Measurements from ENCODE around the gene UBE2J2. TPM values are rescaled to one million over a fixed set of nuclear protein-coding genes. Genes with fewer than 3 reads are reported as not detected.

UBE2J2 gene
- total RNA-seq, 1 donor from 2014 or later: 36.9 TPM

- DNase-seq: no peak
- intact Hi-C loops (cut with micrococcal nuclease): no loop called here
- Histone ChIP-seq H3K27me3 (ENCODE audit: low read depth) (no peaks in the 10 kb centered on the region), H3K36me3 (peaks cover 42% of the 10 kb centered on the region), H3K27ac (replicated peaks) (no peak overlapping the region), H3K9me3 (replicated peaks) (no peaks in the 10 kb centered on the region), H3K4me3 (no peak overlapping the region), H3K4me1 (peaks cover 11% of the 10 kb centered on the region)
- TF ChIP-seq CTCF (IDR thresholded peaks at IDR 0.05; ENCODE audit: borderline replicate concordance): no peak
These were observed 22.7 kb upstream of the UBE2J2 start for GRCh38 chr1:1296070-1297061.

DNA sequence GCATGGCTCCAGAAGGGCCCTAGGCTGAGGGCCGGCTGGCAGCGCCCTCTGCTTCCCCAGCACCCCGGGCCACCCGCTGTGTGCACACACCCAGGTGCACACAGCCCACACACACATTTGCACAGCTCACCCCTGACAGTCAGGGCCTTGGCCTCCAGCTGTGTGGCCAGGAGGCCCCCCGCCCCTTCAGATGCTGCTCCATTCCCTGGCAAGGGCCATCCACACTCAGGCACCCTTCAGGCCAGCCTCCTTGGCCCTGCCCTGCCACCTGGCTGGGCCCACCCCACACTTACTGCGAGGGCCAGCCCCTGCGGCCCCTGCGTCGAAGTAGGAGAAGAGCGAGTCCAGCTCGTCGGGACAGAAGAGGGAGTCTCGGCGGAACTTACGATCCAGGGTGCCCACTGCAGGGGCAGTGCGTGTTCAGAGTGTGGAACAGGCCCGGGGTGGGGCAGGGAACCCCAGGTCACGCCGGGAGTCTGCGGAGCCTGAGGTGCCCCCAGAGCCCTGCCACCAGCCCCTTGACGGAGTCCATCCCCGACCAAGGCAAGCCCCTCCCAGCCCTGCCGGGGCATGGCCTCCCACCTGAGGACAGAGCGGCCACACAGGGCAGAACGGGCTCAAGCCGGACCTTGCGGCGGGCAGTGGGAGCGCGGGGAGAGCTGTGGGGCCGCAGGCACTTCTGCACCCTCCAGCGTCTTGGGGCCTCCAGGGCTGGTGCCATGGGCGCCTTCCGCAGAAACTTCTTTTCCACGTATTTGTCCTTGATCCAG is 21.7 kb upstream of the UBE2J2 start:
- no peak overlapping the region for H3K27ac ChIP-seq (replicated peaks)
- no peak for DNase-seq
- intact Hi-C loops (cut with micrococcal nuclease): no loop called here
- no peak for TF ChIP-seq CTCF (IDR thresholded peaks at IDR 0.05; ENCODE audit: borderline replicate concordance)
- no peaks in the 10 kb centered on the region for H3K9me3 ChIP-seq (replicated peaks)
- no peak overlapping the region for H3K4me3 ChIP-seq
- no peaks in the 10 kb centered on the region for H3K27me3 ChIP-seq (ENCODE audit: low read depth)
- peaks cover 18% of the 10 kb centered on the region for H3K4me1 ChIP-seq
- H3K36me3 ChIP-seq: peaks cover 42% of the 10 kb centered on the region

- no peak for DNase-seq
- Histone ChIP-seq H3K4me1 (peaks cover 18% of the 10 kb centered on the region), H3K27me3 (ENCODE audit: low read depth) (no peaks in the 10 kb centered on the region), H3K4me3 (no peak overlapping the region), H3K27ac (replicated peaks) (no peak overlapping the region), H3K36me3 (peaks cover 42% of the 10 kb centered on the region), H3K9me3 (replicated peaks) (no peaks in the 10 kb centered on the region)
- TF ChIP-seq CTCF (IDR thresholded peaks at IDR 0.05; ENCODE audit: borderline replicate concordance): no peak
- intact Hi-C loops (cut with micrococcal nuclease): no loop called here
These were observed 20.7 kb upstream of the UBE2J2 start for GRCh38 chr1:1294250-1294890.

- Histone ChIP-seq H3K36me3 (peaks cover 42% of the 10 kb centered on the region), H3K4me3 (no peak overlapping the region), H3K27me3 (ENCODE audit: low read depth) (no peaks in the 10 kb centered on the region), H3K4me1 (peaks cover 14% of the 10 kb centered on the region), H3K9me3 (replicated peaks) (no peaks in the 10 kb centered on the region), H3K27ac (replicated peaks) (no peak overlapping the region)
- TF ChIP-seq CTCF (IDR thresholded peaks at IDR 0.05; ENCODE audit: borderline replicate concordance): no peak
- intact Hi-C loops (cut with micrococcal nuclease): no loop called here
- DNase-seq: no peak
These were observed 19.9 kb upstream of the UBE2J2 start for GRCh38 chr1:1293263-1294249.

Data from left ventricle myocardium inferior (tissue), 1 donor.